ENCODE results near the gene CFAP251. TPM values are rescaled to one million over a fixed set of nuclear protein-coding genes. Genes with fewer than 3 reads are reported as not detected.

The CFAP251 gene
- total and polyA plus RNA-seq, 2 of the 13 experiments (the other 11 are each of a cell fraction or from before 2014, with no cell fraction given), result 0.30 to 0.42 TPM

- TF ChIP-seq, protein P1, sequence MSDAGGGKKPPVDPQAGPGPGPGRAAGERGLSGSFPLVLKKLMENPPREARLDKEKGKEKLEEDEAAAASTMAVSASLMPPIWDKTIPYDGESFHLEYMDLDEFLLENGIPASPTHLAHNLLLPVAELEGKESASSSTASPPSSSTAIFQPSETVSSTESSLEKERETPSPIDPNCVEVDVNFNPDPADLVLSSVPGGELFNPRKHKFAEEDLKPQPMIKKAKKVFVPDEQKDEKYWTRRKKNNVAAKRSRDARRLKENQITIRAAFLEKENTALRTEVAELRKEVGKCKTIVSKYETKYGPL (CRISPR knock-in tag; IDR thresholded peaks at IDR 0.05), result no peak
- TF ChIP-seq DR1 (CRISPR knock-in tag; IDR thresholded peaks at IDR 0.05), result no peak
- TF ChIP-seq ZFY (CRISPR knock-in tag; IDR thresholded peaks at IDR 0.05), result no peak
- ChIA-PET POLR2A (interaction anchor here (2.1 kb wide), 1 partner anchor 11 kb away, joined by 5 read pairs; no protein-coding TSS in a partner anchor), CTCF (ENCODE audit: low intra/inter-chr PET ratio, low total read pairs) (no interaction called here)
- peaks cover 21% of the 10 kb centered on the region for H3K4me1 ChIP-seq (ENCODE audit: insufficient read depth, low read length)
- no peaks in the 10 kb centered on the region for H4K20me1 ChIP-seq (ENCODE audit: insufficient read depth, low read length)
- intact Hi-C loops (cut with micrococcal nuclease; ENCODE audit: unreplicated experiment), result no loop called here
- no peak for DNase-seq (ENCODE audit: low spot score)
- H3K79me2 ChIP-seq (ENCODE audit: insufficient read depth, low read length), result no peaks in the 10 kb centered on the region
- H3K4me3 ChIP-seq (replicated peaks in 1 of 3; ENCODE audit: insufficient read depth in 1 of 3, low read depth in 2 of 3, low read length in 3 of 3), result no peak overlapping the region
- ATAC-seq, result no peak
- no peak overlapping the region for H3K4me2 ChIP-seq (ENCODE audit: low read depth, low read length)
- H3K9me3 ChIP-seq (ENCODE audit: low read length), result no peaks in the 10 kb centered on the region
- H3K36me3 ChIP-seq (replicated peaks in 1 of 2; ENCODE audit: control insufficient read depth in 1 of 2, insufficient read depth in 2 of 2, low read length in 2 of 2), result peaks cover 9 to 14% of the 10 kb centered on the region in 2 experiments; a peak in 4 of 5 replicates
- 100% methylated on average over 2 of the region's 2 CpGs for WGBS (ENCODE audit: low lambda C conversion rate)
- H3K9ac ChIP-seq (ENCODE audit: insufficient read depth, low read depth, low read length), result no peak overlapping the region
- no peaks in the 10 kb centered on the region; a peak in 1 of 5 replicates for H3K27me3 ChIP-seq (ENCODE audit: control insufficient read depth in 1 of 2, insufficient read depth in 2 of 2, low read length in 2 of 2)
- no TSS peak for BruUV-seq (replicated peaks)
- H2AFZ ChIP-seq (ENCODE audit: low read length), result no peak overlapping the region
- FAIRE-seq, result no peak
- H3K27ac ChIP-seq (ENCODE audit: extremely low read length, insufficient read depth, low read length), result no peak overlapping the region
- in situ Hi-C loops (cut with HindIII; ENCODE audit: extremely low pct_ligation_motif_present, low pct_unique_long_range_greater_than_20kb), result loop anchor here (10.0 kb wide), 1 partner anchor 133 kb away; the partner anchor contains the start of gene LRRC43
Observed at GRCh38 chr12:122052285-122052684, 133.9 kb downstream of the CFAP251 start.

Small RNA genes within 50 kb of the gene (small RNA-seq; reads per million reads assigned to genes)
- gene AC069503.3 (ENCODE audit: insufficient read depth in 2 of 3, insufficient read length in 3 of 3, low read depth in 2 of 3, low replicate concordance in 1 of 3), result 0 reads per million in 3 experiments
- gene RF00017 (ENCODE audit: insufficient read depth in 2 of 3, insufficient read length in 3 of 3, low read depth in 2 of 3, low replicate concordance in 1 of 3), result 0 reads per million in 3 experiments
- gene RNU7-170P (ENCODE audit: insufficient read depth in 2 of 3, insufficient read length in 3 of 3, low read depth in 2 of 3, low replicate concordance in 1 of 3), result 0 reads per million in 3 experiments

Other genes starting within 250 kb of the CFAP251 start
- 2.0 TPM in 2 replicates for gene MORN3, start 248.9 kb upstream of the CFAP251 start, total RNA-seq (2016; rRNA removed; fragmentation: Illumina TruSeq; extraction: Trizol)
- 0.98 and 1.1 TPM in 2 replicates for gene MORN3, start 248.9 kb upstream of the CFAP251 start, polyA plus RNA-seq (2011; rRNA removed)
- 3.8 and 7.1 TPM in 2 replicates for gene TMEM120B, start 205.8 kb upstream of the CFAP251 start, total RNA-seq (2016; rRNA removed; fragmentation: Illumina TruSeq; extraction: Trizol)
- gene TMEM120B, start 205.8 kb upstream of the CFAP251 start, polyA plus RNA-seq (2011; rRNA removed), result 12.9 and 14.3 TPM in 2 replicates
- 11.0 and 14.6 TPM in 2 replicates for gene RHOF, start 124.9 kb upstream of the CFAP251 start, total RNA-seq (2016; rRNA removed; fragmentation: Illumina TruSeq; extraction: Trizol)
- 31.3 and 32.2 TPM in 2 replicates for gene RHOF, start 124.9 kb upstream of the CFAP251 start, polyA plus RNA-seq (2011; rRNA removed)
- gene SETD1B, start 114.6 kb upstream of the CFAP251 start, total RNA-seq (2016; rRNA removed; fragmentation: Illumina TruSeq; extraction: Trizol), result 1.4 and 1.8 TPM in 2 replicates
- gene SETD1B, start 114.6 kb upstream of the CFAP251 start, polyA plus RNA-seq (2011; rRNA removed), result 1.1 and 1.3 TPM in 2 replicates
- 120 and 138 TPM in 2 replicates for gene HPD, start 59.7 kb upstream of the CFAP251 start, total RNA-seq (2016; rRNA removed; fragmentation: Illumina TruSeq; extraction: Trizol)
- 195 and 197 TPM in 2 replicates for gene HPD, start 59.7 kb upstream of the CFAP251 start, polyA plus RNA-seq (2011; rRNA removed)
- gene PSMD9, start 29.8 kb upstream of the CFAP251 start, total RNA-seq (2016; rRNA removed; fragmentation: Illumina TruSeq; extraction: Trizol), result 61.1 and 73.9 TPM in 2 replicates
- 41.4 and 53.5 TPM in 2 replicates for gene PSMD9, start 29.8 kb upstream of the CFAP251 start, polyA plus RNA-seq (2011; rRNA removed)
- 6.2 and 6.3 TPM in 2 replicates for gene BCL7A, start 103.3 kb downstream of the CFAP251 start, total RNA-seq (2016; rRNA removed; fragmentation: Illumina TruSeq; extraction: Trizol)
- gene BCL7A, start 103.3 kb downstream of the CFAP251 start, polyA plus RNA-seq (2011; rRNA removed), result 4.1 and 5.4 TPM in 2 replicates
- gene MLXIP, start 160.2 kb downstream of the CFAP251 start, total RNA-seq (2016; rRNA removed; fragmentation: Illumina TruSeq; extraction: Trizol), result 4.4 and 5.3 TPM in 2 replicates
- 6.3 and 6.7 TPM in 2 replicates for gene MLXIP, start 160.2 kb downstream of the CFAP251 start, polyA plus RNA-seq (2011; rRNA removed)